H9 (cell line): ENCODE measurements around the gene SERPINB5. TPM values are rescaled to one million over a fixed set of nuclear protein-coding genes. Genes with fewer than 3 reads are reported as not detected.

ENCODE experiments used
- DNase-seq: peaks from one replicate; pipeline ENCODE4 v3.0.0-alpha.2; 2017
- H2AFZ ChIP-seq: one replicate; pipeline ENCODE4 v1.6.1; 2013; ENCODE audit warnings: mild to moderate bottlenecking, low read length, control low read depth, moderate library complexity
- H2AK5ac ChIP-seq: 2 replicates; pipeline ENCODE4 v1.6.1; 2013; ENCODE audit warnings: low read length, control low read depth, mixed read lengths; ENCODE audit not compliant: insufficient read length
- H2BK120ac ChIP-seq: one replicate; pipeline ENCODE4 v1.6.1; 2013; ENCODE audit warnings: low read depth, mild to moderate bottlenecking, low read length, control low read depth, inconsistent platforms; ENCODE audit not compliant: poor library complexity, severe bottlenecking
- H2BK12ac ChIP-seq: 2 replicates; pipeline ENCODE4 v1.6.1; 2013; ENCODE audit warnings: low read length, control low read depth, mixed read lengths, low read depth; ENCODE audit not compliant: insufficient read length
- H2BK15ac ChIP-seq: 2 replicates; pipeline ENCODE4 v1.6.1; 2013; ENCODE audit warnings: low read depth, low read length, control low read depth
- H2BK20ac ChIP-seq: one replicate; pipeline ENCODE4 v1.6.1; 2013; ENCODE audit warnings: low read depth, mild to moderate bottlenecking, low read length, control low read depth, inconsistent platforms; ENCODE audit not compliant: poor library complexity, severe bottlenecking
- H2BK5ac ChIP-seq: 2 replicates; pipeline ENCODE4 v1.6.1; 2013; ENCODE audit warnings: low read length, control low read depth, mixed read lengths; ENCODE audit not compliant: insufficient read length
- H3K14ac ChIP-seq: 2 replicates; pipeline ENCODE4 v1.6.1; 2013; ENCODE audit warnings: low read length, control low read depth; ENCODE audit not compliant: insufficient read depth
- H3K18ac ChIP-seq: 2 replicates; pipeline ENCODE4 v1.6.1; 2013; ENCODE audit warnings: low read depth, mild to moderate bottlenecking, mixed read lengths, low read length, control low read depth; ENCODE audit not compliant: insufficient read length
- H3K23ac ChIP-seq: 2 replicates; pipeline ENCODE4 v1.6.1; 2013; ENCODE audit warnings: low read length, control low read depth, mixed read lengths, low read depth; ENCODE audit not compliant: insufficient read length
- H3K23me2 ChIP-seq: 2 replicates; pipeline ENCODE4 v1.6.1; 2013; ENCODE audit warnings: low read depth, mild to moderate bottlenecking, mixed read lengths, low read length, control low read depth; ENCODE audit not compliant: insufficient read length, poor library complexity, severe bottlenecking
- H3K27ac ChIP-seq: 2 replicates; pipeline ENCODE4 v1.5.1; 2013; ENCODE audit warnings: low read length, control low read depth, mixed read lengths, low read depth; ENCODE audit not compliant: insufficient read length
- H3K27me3 ChIP-seq: 2 replicates; pipeline ENCODE4 v1.6.1; 2013; ENCODE audit warnings: low read length, control low read depth, inconsistent platforms; ENCODE audit not compliant: insufficient read depth
- H3K4ac ChIP-seq: 2 replicates; pipeline ENCODE4 v1.6.1; 2013; ENCODE audit warnings: low read depth, mild to moderate bottlenecking, control low read depth, inconsistent platforms, low read length, moderate library complexity
- H3K4me1 ChIP-seq: 2 replicates; pipeline ENCODE4 v1.6.1; 2013; ENCODE audit warnings: low read length, control low read depth, inconsistent platforms; ENCODE audit not compliant: insufficient read depth
- H3K4me2 ChIP-seq: 2 replicates; pipeline ENCODE4 v1.6.1; 2013; ENCODE audit warnings: low read length, control low read depth, mixed read lengths; ENCODE audit not compliant: insufficient read length, insufficient read depth
- H3K56ac ChIP-seq: 2 replicates; pipeline ENCODE4 v1.6.1; 2013; ENCODE audit warnings: low read depth, mild to moderate bottlenecking, mixed read lengths, low read length, control low read depth; ENCODE audit not compliant: insufficient read length
- H3K79me1 ChIP-seq: 2 replicates; pipeline ENCODE4 v1.6.1; 2013; ENCODE audit warnings: low read depth, mild to moderate bottlenecking, moderate library complexity, low read length, control low read depth, inconsistent platforms; ENCODE audit not compliant: insufficient read depth, poor library complexity, severe bottlenecking
- H3K79me2 ChIP-seq: 2 replicates; pipeline ENCODE4 v1.6.1; 2013; ENCODE audit warnings: low read length, control low read depth, inconsistent platforms; ENCODE audit not compliant: insufficient read depth
- H3K9ac ChIP-seq: 2 replicates; pipeline ENCODE4 v1.6.1; 2013; ENCODE audit warnings: low read length, control low read depth, mixed read lengths; ENCODE audit not compliant: insufficient read length; ENCODE audit errors: extremely low read depth
- H3K9me3 ChIP-seq: one replicate; pipeline ENCODE4 v1.6.1; 2013; ENCODE audit warnings: low read depth, low read length, inconsistent platforms; ENCODE audit not compliant: control insufficient read depth
- H3T11ph ChIP-seq: one replicate; pipeline ENCODE4 v1.6.1; 2013; ENCODE audit warnings: mild to moderate bottlenecking, low read length, control low read depth, inconsistent platforms
- H4K20me1 ChIP-seq: one replicate; pipeline ENCODE4 v1.6.1; 2013; ENCODE audit not compliant: control insufficient read depth, insufficient read length, insufficient read depth
- H4K5ac ChIP-seq: 2 replicates; pipeline ENCODE4 v1.6.1; 2013; ENCODE audit warnings: low read depth, mild to moderate bottlenecking, mixed read lengths, low read length, control low read depth; ENCODE audit not compliant: insufficient read length
- H4K8ac ChIP-seq: replicated peaks from 2 replicates; pipeline ENCODE4 v1.6.1; 2013; ENCODE audit warnings: low read length, control low read depth, mixed read lengths, low read depth; ENCODE audit not compliant: insufficient read length
- H4K91ac ChIP-seq: 2 replicates; pipeline ENCODE4 v1.6.1; 2013; ENCODE audit warnings: low read depth, mild to moderate bottlenecking, moderate library complexity, mixed read lengths, low read length, control low read depth; ENCODE audit not compliant: insufficient read length
- H3K27ac Mint-ChIP-seq, 3 experiments: 2 replicates in 2 of 3; 3 replicates in 1 of 3; pipeline ENCODE4 v1.8.0; 2020 to 2021; ENCODE audit warnings: mixed read lengths in 3 of 3, mild to moderate bottlenecking in 1 of 3, moderate library complexity in 1 of 3
- H3K27me3 Mint-ChIP-seq: 2 replicates; pipeline ENCODE4 v1.8.0; 2021; ENCODE audit warnings: low read depth, mild to moderate bottlenecking, moderate library complexity, mixed read lengths
- H3K36me3 Mint-ChIP-seq, 3 experiments: 2 replicates in 2 of 3; 3 replicates in 1 of 3; pipeline ENCODE4 v1.8.0; 2020 to 2021; ENCODE audit warnings: low read depth in 3 of 3, mixed read lengths in 3 of 3; ENCODE audit not compliant: insufficient read depth in 1 of 3
- H3K4me1 Mint-ChIP-seq, 2 experiments: 2 replicates each; pipeline ENCODE4 v1.8.0; 2020; ENCODE audit warnings: mixed read lengths in 2 of 2
- H3K4me3 Mint-ChIP-seq, 2 experiments: 2 replicates in 1 of 2; 3 replicates in 1 of 2; pipeline ENCODE4 v1.8.0; 2020 to 2021; ENCODE audit warnings: mild to moderate bottlenecking in 2 of 2, mixed read lengths in 2 of 2, moderate library complexity in 1 of 2
- H3K9me3 Mint-ChIP-seq, 2 experiments: 2 replicates in 1 of 2; 3 replicates in 1 of 2; pipeline ENCODE4 v1.8.0; 2020; ENCODE audit warnings: mild to moderate bottlenecking in 2 of 2, mixed read lengths in 2 of 2, moderate library complexity in 1 of 2
- CTCF ChIP-seq: fragments of 200-600 bp; sonication (generic); conservative IDR thresholded peaks from 3 replicates; pipeline ENCODE4 v1.8.0; 2021; ENCODE audit warnings: antibody characterized with exemption, mild to moderate bottlenecking
- WGBS: extraction: QIAGEN DNeasy Blood & Tissue Kit; methylation state at CpG from one replicate; pipeline ENCODE4 v1.1.7; 2013; ENCODE audit warnings: missing lambda C conversion rate, low lambda C conversion rate, mixed read lengths; ENCODE audit not compliant: insufficient read length; ENCODE audit errors: extremely low coverage; 5-methylcytosine and 5-hydroxymethylcytosine counted together
- total RNA-seq: library from RNA; stranded (reverse); gene quantifications from 2 replicates; pipeline ENCODE4 v1.2.1, GENCODE V29; 2021

Gene SERPINB5
- total RNA-seq, 1 experiment from 2014 or later: not detected

GRCh38 chr18:63553081-63553480 is 76.3 kb downstream of the SERPINB5 start:
- no peaks in the 10 kb centered on the region for H3K9me3 ChIP-seq
- H3K4ac ChIP-seq: no peak overlapping the region
- H4K20me1 ChIP-seq: no peaks in the 10 kb centered on the region
- no peak overlapping the region for H3T11ph ChIP-seq
- H2BK20ac ChIP-seq: no peak overlapping the region
- no peak overlapping the region for H3K9ac ChIP-seq
- H3K79me1 ChIP-seq: no peaks in the 10 kb centered on the region
- H2BK5ac ChIP-seq: no peak overlapping the region
- no peak overlapping the region for H2BK120ac ChIP-seq
- H4K91ac ChIP-seq: no peak overlapping the region
- no peak overlapping the region; a peak in 1 of 7 replicates for H3K27ac Mint-ChIP-seq
- H3K27me3 ChIP-seq: no peaks in the 10 kb centered on the region
- no peak overlapping the region for H2AFZ ChIP-seq
- H3K79me2 ChIP-seq: no peaks in the 10 kb centered on the region
- H3K14ac ChIP-seq: no peak overlapping the region
- H3K27me3 Mint-ChIP-seq: no peaks in the 10 kb centered on the region
- H3K56ac ChIP-seq: no peak overlapping the region
- no peak overlapping the region for H3K4me3 Mint-ChIP-seq
- no peak overlapping the region for H3K4me2 ChIP-seq
- no peak overlapping the region for H2BK12ac ChIP-seq
- H3K9me3 Mint-ChIP-seq: no peaks in the 10 kb centered on the region
- H4K5ac ChIP-seq: no peak overlapping the region
- no peak overlapping the region for H2BK15ac ChIP-seq
- no peak for TF ChIP-seq CTCF
- no peak overlapping the region for H2AK5ac ChIP-seq
- H3K18ac ChIP-seq: no peak overlapping the region
- no peak for DNase-seq
- no peaks in the 10 kb centered on the region for H3K23me2 ChIP-seq
- no peaks in the 10 kb centered on the region for H3K4me1 ChIP-seq
- H3K27ac ChIP-seq: no peak overlapping the region
- peaks cover 0 to 2% of the 10 kb centered on the region in 2 experiments; a peak in 1 of 4 replicates for H3K4me1 Mint-ChIP-seq
- H4K8ac ChIP-seq: no peak overlapping the region
- no peak overlapping the region for H3K23ac ChIP-seq
- H3K36me3 Mint-ChIP-seq: no peaks in the 10 kb centered on the region
- WGBS: no CpG with 5 or more reads among the region's 1 CpG

Other genes starting within 250 kb of the SERPINB5 start
- gene BCL2, start 157.2 kb upstream of the SERPINB5 start, total RNA-seq: 1.2 and 1.3 TPM in 2 replicates
- gene KDSR, start 109.8 kb upstream of the SERPINB5 start, total RNA-seq: 50.0 and 58.5 TPM in 2 replicates
- 54.4 and 60.2 TPM in 2 replicates for gene VPS4B, start 54.5 kb upstream of the SERPINB5 start, total RNA-seq
- gene SERPINB12, start 65.4 kb downstream of the SERPINB5 start, total RNA-seq: not detected in 2 replicates
- gene SERPINB13, start 110.4 kb downstream of the SERPINB5 start, total RNA-seq: not detected in 2 replicates
- gene SERPINB4, start 167.3 kb downstream of the SERPINB5 start, total RNA-seq: 4.1 and 4.3 TPM in 2 replicates
- 1.7 TPM in 2 replicates for gene SERPINB3, start 184.9 kb downstream of the SERPINB5 start, total RNA-seq
- not detected in 2 replicates for gene SERPINB11, start 226.0 kb downstream of the SERPINB5 start, total RNA-seq